ENCODE data around the gene MFSD12. TPM values are rescaled to one million over a fixed set of nuclear protein-coding genes. Genes with fewer than 3 reads are reported as not detected.
A peak's percentile ranks its signal among the peaks of the same experiment; 100 is the strongest.
"Not testable (repeated sequence)": the region's sequence is repeated elsewhere in the genome, so short reads cannot be mapped to it uniquely, and the experiment has no call there.

Gene MFSD12
- total RNA-seq, 2 experiments from 2014 or later: 31.3 to 34.0 TPM

DNA sequence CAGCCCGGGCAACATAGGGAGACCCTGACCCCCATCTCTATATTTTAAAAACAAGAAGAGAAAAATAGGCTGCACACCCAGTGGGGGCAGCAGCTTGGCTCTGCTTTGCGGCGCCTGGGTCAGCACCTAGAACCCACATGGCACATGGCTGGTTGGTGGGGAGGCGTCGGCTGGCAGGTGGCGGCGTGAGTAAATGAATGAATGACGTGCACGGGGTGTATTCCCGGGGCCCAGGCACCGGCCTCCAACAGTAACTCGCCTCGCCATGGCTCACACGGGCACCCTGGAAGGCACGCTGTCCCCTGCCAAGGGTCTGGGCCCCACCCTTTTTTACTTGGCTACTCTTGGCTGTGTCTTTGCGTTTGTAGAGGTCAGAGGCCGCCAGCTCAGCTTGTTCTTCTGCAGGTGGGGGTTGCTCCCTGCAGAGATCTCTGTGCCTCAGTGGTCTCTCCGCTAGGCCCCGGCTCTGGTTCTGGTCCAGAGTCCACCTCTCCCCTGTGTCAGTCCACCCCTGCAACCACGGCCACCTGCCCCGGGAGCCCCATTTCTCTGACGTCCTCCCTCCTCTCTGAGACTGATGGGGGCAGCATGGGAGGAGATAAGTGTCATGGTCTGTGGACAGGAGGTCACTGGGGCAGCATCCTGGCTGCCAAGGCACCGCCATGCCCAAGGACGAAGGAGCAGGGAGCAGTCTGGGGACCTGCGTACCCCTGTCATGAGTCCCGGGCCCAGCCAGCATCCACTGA, 45.7 kb downstream of the MFSD12 start:
- peaks cover 53% of the 10 kb centered on the region for H3K4me1 Mint-ChIP-seq (ENCODE audit: low read depth)
- H3K9me3 Mint-ChIP-seq: no peaks in the 10 kb centered on the region
- no peak overlapping the region for H3K27ac Mint-ChIP-seq
- DNase-seq: no peak
- H3K36me3 Mint-ChIP-seq (ENCODE audit: low read depth): peaks cover 10% of the 10 kb centered on the region
- no peak overlapping the region for H3K4me3 Mint-ChIP-seq
- intact Hi-C loops (cut with micrococcal nuclease): no loop called here
- CTCF ChIA-PET: interaction anchor here (0.7 kb wide), 1 partner anchor 26 kb away, joined by 3 read pairs; no protein-coding TSS in a partner anchor
- H3K27me3 Mint-ChIP-seq (ENCODE audit: low read depth): no peaks in the 10 kb centered on the region

- Mint-ChIP-seq H3K4me1 (ENCODE audit: low read depth) (peaks cover 45% of the 10 kb centered on the region), H3K27me3 (ENCODE audit: low read depth) (no peaks in the 10 kb centered on the region), H3K27ac (no peak overlapping the region), H3K36me3 (ENCODE audit: low read depth) (peaks cover 10% of the 10 kb centered on the region), H3K9me3 (no peaks in the 10 kb centered on the region), H3K4me3 (no peak overlapping the region)
- CTCF ChIA-PET: no interaction called here
- no peak for DNase-seq
- intact Hi-C loops (cut with micrococcal nuclease): no loop called here
Measured at GRCh38 chr19:3510727-3511126, 46.7 kb downstream of the MFSD12 start.

GRCh38 chr19:3509566-3509989, 47.8 kb downstream of the MFSD12 start:
- H3K27ac Mint-ChIP-seq: no peak overlapping the region
- peaks cover 10% of the 10 kb centered on the region for H3K36me3 Mint-ChIP-seq (ENCODE audit: low read depth)
- H3K9me3 Mint-ChIP-seq: no peaks in the 10 kb centered on the region
- intact Hi-C loops (cut with micrococcal nuclease): loop anchor here (5.0 kb wide), 3 partner anchors 303 to 963 kb away; partner anchors contain the start of genes HDGFL2 and ZBTB7A
- CTCF ChIA-PET: no interaction called here
- H3K4me3 Mint-ChIP-seq: no peak overlapping the region
- H3K27me3 Mint-ChIP-seq (ENCODE audit: low read depth): no peaks in the 10 kb centered on the region
- peak; percentile 16 for DNase-seq
- H3K4me1 Mint-ChIP-seq (ENCODE audit: low read depth): peaks cover 43% of the 10 kb centered on the region

DNA sequence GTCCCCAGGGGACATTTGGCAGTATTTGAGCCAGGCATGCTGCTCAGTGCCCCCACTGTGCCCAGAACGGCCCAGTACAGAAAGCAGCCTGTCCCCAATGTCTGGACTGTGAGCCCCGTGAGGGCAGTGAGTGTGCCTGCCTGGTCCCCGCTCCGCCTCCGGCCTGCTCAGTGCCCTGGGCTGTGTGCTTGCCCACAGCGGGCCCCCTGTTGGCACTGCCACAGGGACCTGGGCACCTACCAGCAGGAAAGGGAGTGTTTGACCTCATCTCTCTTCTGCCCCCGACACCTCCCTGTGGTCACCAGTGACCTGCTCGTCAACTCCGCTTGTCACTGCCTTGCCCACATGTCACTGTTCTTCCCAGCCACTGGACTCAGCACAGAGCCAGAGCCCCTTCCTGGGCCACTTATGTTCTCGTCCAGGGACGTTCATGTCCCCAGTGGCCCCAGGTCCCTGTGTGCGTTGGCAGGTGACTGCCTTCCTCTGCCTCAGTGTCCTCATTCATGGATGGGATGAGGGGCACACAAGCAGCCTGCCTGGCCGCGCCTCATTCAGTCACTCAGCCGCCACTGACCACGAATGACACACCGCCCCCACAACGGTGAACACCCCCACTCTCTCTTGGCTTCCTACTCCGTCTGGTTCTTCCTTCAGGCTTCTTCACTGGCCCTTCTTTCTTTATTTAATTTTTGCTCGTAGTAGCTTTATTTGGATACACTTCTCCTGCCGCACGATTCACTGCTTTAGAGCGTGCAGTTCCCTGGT, 48.4 kb downstream of the MFSD12 start:
- Mint-ChIP-seq H3K4me3 (peak overlapping the region; percentile 21), H3K27ac (no peak overlapping the region), H3K9me3 (no peaks in the 10 kb centered on the region), H3K27me3 (ENCODE audit: low read depth) (no peaks in the 10 kb centered on the region), H3K36me3 (ENCODE audit: low read depth) (peaks cover 10% of the 10 kb centered on the region), H3K4me1 (ENCODE audit: low read depth) (peaks cover 41% of the 10 kb centered on the region)
- DNase-seq: no peak
- CTCF ChIA-PET: no interaction called here
- intact Hi-C loops (cut with micrococcal nuclease): loop anchor here (5.0 kb wide), 3 partner anchors 303 to 963 kb away; partner anchors contain the start of genes HDGFL2 and ZBTB7A

- DNase-seq; H3K9me3 Mint-ChIP-seq; H3K27ac Mint-ChIP-seq; H3K27me3 Mint-ChIP-seq (ENCODE audit: low read depth); CTCF ChIA-PET: not testable (repeated sequence)
- Mint-ChIP-seq H3K4me3 (peak overlapping the region; percentile 15), H3K36me3 (ENCODE audit: low read depth) (peaks cover 10% of the 10 kb centered on the region), H3K4me1 (ENCODE audit: low read depth) (peaks cover 41% of the 10 kb centered on the region)
- intact Hi-C loops (cut with micrococcal nuclease): loop anchor here (5.0 kb wide), 3 partner anchors 304 to 964 kb away; partner anchors contain the start of genes HDGFL2 and ZBTB7A
Measured at GRCh38 chr19:3508121-3508661, 49.2 kb downstream of the MFSD12 start.

- CTCF ChIA-PET: interaction anchor here (1.2 kb wide), 1 partner anchor 22 kb away, joined by 4 read pairs; no protein-coding TSS in a partner anchor
- intact Hi-C loops (cut with micrococcal nuclease): loop anchor here (2.0 to 5.0 kb wide), 4 partner anchors 49 to 965 kb away; partner anchors contain the start of genes HDGFL2, MFSD12 and ZBTB7A
- peak overlapping the region; percentile 71 for H3K27ac Mint-ChIP-seq
- peak; percentile 69 for DNase-seq
- peaks cover 10% of the 10 kb centered on the region for H3K36me3 Mint-ChIP-seq (ENCODE audit: low read depth)
- H3K9me3 Mint-ChIP-seq: no peaks in the 10 kb centered on the region
- H3K4me1 Mint-ChIP-seq (ENCODE audit: low read depth): peaks cover 39% of the 10 kb centered on the region
- peak overlapping the region; percentile 90 for H3K4me3 Mint-ChIP-seq
- H3K27me3 Mint-ChIP-seq (ENCODE audit: low read depth): no peaks in the 10 kb centered on the region
Measured at GRCh38 chr19:3507371-3508120, 49.8 kb downstream of the MFSD12 start.

- Mint-ChIP-seq H3K9me3 (no peaks in the 10 kb centered on the region), H3K27ac (peak overlapping the region; percentile 71), H3K4me3 (peak overlapping the region; percentile 90), H3K4me1 (ENCODE audit: low read depth) (peaks cover 36% of the 10 kb centered on the region), H3K27me3 (ENCODE audit: low read depth) (no peaks in the 10 kb centered on the region), H3K36me3 (ENCODE audit: low read depth) (peaks cover 10% of the 10 kb centered on the region)
- intact Hi-C loops (cut with micrococcal nuclease): loop anchor here (1.0 to 5.0 kb wide), 6 partner anchors 50 to 966 kb away; partner anchors contain the start of genes HDGFL2, HMG20B, MFSD12 and ZBTB7A
- CTCF ChIA-PET: interaction anchor here (1.2 kb wide), 1 partner anchor 22 kb away, joined by 4 read pairs; no protein-coding TSS in a partner anchor
- DNase-seq: peak; percentile 45
Measured at GRCh38 chr19:3506384-3507340, 50.7 kb downstream of the MFSD12 start.

GRCh38 chr19:3505598-3506383, 51.6 kb downstream of the MFSD12 start, which contains the start of gene FZR1:
TSS of gene FZR1 (plus strand) at chr19:3506311. CDS start at chr19:3522990, 16,679 bp downstream.
- peak; percentile 99 for DNase-seq
- intact Hi-C loops (cut with micrococcal nuclease): loop anchor here (1.0 to 5.0 kb wide), 6 partner anchors 51 to 967 kb away; partner anchors contain the start of genes HDGFL2, HMG20B, MFSD12 and ZBTB7A
- H3K36me3 Mint-ChIP-seq (ENCODE audit: low read depth): peaks cover 10% of the 10 kb centered on the region
- H3K4me1 Mint-ChIP-seq (ENCODE audit: low read depth): peaks cover 39% of the 10 kb centered on the region
- CTCF ChIA-PET: interaction anchor here (1.1 kb wide), 1 partner anchor 20 kb away, joined by 3 read pairs; no protein-coding TSS in a partner anchor
- no peaks in the 10 kb centered on the region for H3K9me3 Mint-ChIP-seq
- peak within 1 kb of the TSS; percentile 90 for H3K4me3 Mint-ChIP-seq
- peak within 1 kb of the TSS; percentile 92 for H3K27ac Mint-ChIP-seq
- no peaks in the 10 kb centered on the region for H3K27me3 Mint-ChIP-seq (ENCODE audit: low read depth)

DNA sequence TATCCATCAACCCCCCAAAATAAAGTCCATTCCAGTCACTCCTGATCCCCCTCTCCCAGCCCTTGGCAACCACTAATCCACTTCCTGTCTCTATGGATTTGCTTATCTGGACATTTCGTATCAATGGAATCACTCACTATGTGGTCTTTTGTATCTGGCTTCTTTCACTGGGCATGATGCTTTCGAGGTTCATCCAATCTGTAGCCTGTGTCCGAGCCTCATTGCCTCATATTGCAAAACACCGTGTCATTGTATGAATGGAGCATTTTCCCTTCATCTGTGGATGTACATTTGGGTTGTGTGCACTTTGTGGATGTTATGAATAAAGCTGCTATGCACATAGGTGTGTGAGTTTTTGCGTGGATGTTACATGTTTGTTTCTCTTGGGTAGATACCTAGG, 52.7 kb downstream of the MFSD12 start:
- intact Hi-C loops (cut with micrococcal nuclease): loop anchor here (5.0 kb wide), 3 partner anchors 308 to 968 kb away; partner anchors contain the start of genes HDGFL2 and ZBTB7A
- Mint-ChIP-seq H3K36me3 (ENCODE audit: low read depth) (peaks cover 7% of the 10 kb centered on the region), H3K27me3 (ENCODE audit: low read depth) (no peaks in the 10 kb centered on the region), H3K27ac (no peak overlapping the region), H3K4me1 (ENCODE audit: low read depth) (peaks cover 38% of the 10 kb centered on the region), H3K9me3 (no peaks in the 10 kb centered on the region), H3K4me3 (peak overlapping the region; percentile 90)
- CTCF ChIA-PET: interaction anchor here (1.1 kb wide), 2 partner anchors 13 to 19 kb away, joined by 3 read pairs; no protein-coding TSS in a partner anchor
- no peak for DNase-seq

GRCh38 chr19:3503036-3503572, 54.3 kb downstream of the MFSD12 start:
- Mint-ChIP-seq H3K4me1 (ENCODE audit: low read depth) (peaks cover 34% of the 10 kb centered on the region), H3K27ac (no peak overlapping the region), H3K27me3 (ENCODE audit: low read depth) (no peaks in the 10 kb centered on the region), H3K36me3 (ENCODE audit: low read depth) (peaks cover 5% of the 10 kb centered on the region), H3K4me3 (no peak overlapping the region), H3K9me3 (no peaks in the 10 kb centered on the region)
- CTCF ChIA-PET: interaction anchor here (0.9 to 1.1 kb wide), 2 partner anchors 18 to 42 kb away, joined by 3 read pairs; no protein-coding TSS in a partner anchor
- no peak for DNase-seq
- intact Hi-C loops (cut with micrococcal nuclease): no loop called here
